Measurements from ENCODE around the gene ZFP92.

DNA sequence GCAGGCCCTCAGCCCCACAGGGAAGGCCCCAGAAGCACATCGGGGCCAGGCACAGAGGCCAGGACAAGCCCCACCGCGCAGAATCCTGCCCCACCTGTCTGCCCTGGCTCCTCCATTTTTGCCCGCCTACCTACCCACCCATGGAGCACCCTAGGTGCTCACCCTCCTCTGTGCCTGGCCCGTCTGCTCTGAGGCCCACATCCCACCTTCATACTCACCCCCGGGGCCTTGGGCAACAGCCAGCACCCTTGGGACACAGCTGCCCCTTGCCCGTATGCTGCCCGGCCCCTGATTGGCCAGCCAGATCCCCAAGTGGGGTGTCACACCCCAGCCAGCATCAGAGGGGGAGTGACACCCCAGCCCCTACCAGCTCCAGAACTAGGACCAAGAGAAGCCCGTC is 45.4 kb downstream of the ZFP92 start:
- TF ChIP-seq, protein P1, sequence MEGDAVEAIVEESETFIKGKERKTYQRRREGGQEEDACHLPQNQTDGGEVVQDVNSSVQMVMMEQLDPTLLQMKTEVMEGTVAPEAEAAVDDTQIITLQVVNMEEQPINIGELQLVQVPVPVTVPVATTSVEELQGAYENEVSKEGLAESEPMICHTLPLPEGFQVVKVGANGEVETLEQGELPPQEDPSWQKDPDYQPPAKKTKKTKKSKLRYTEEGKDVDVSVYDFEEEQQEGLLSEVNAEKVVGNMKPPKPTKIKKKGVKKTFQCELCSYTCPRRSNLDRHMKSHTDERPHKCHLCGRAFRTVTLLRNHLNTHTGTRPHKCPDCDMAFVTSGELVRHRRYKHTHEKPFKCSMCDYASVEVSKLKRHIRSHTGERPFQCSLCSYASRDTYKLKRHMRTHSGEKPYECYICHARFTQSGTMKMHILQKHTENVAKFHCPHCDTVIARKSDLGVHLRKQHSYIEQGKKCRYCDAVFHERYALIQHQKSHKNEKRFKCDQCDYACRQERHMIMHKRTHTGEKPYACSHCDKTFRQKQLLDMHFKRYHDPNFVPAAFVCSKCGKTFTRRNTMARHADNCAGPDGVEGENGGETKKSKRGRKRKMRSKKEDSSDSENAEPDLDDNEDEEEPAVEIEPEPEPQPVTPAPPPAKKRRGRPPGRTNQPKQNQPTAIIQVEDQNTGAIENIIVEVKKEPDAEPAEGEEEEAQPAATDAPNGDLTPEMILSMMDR (IDR thresholded peaks at IDR 0.05; ENCODE audit: low read length): no peak
- no peak for TF ChIP-seq EZH2 (optimal IDR thresholded peaks at IDR 0.05; ENCODE audit: low read depth, low read length)

All from MM.1S (cell line).